Muscle layer of colon (tissue), 2 donors: ENCODE measurements around the gene TMUB2.

ENCODE experiments used
- H3K27ac ChIP-seq: one replicate; pipeline ENCODE4 v1.7.0; 2013; ENCODE audit warnings: low read depth, mild to moderate bottlenecking, low read length, moderate library complexity
- H3K27me3 ChIP-seq, 2 donors: one replicate each; pipeline ENCODE4 v1.7.0; 2013; ENCODE audit warnings: low read length in 2 of 2, mild to moderate bottlenecking in 2 of 2; ENCODE audit not compliant: insufficient read depth in 2 of 2, control insufficient read depth in 1 of 2
- H3K36me3 ChIP-seq: one replicate; pipeline ENCODE4 v1.7.0; 2013; ENCODE audit warnings: mild to moderate bottlenecking, low read length; ENCODE audit not compliant: insufficient read depth
- H3K4me1 ChIP-seq: one replicate; pipeline ENCODE4 v1.7.0; 2013; ENCODE audit warnings: mild to moderate bottlenecking, low read length; ENCODE audit not compliant: insufficient read depth
- H3K4me3 ChIP-seq, 2 donors: one replicate each; pipeline ENCODE4 v1.7.0; 2013; ENCODE audit warnings: low read length in 2 of 2, low read depth in 1 of 2, mild to moderate bottlenecking in 1 of 2, moderate library complexity in 1 of 2
- H3K9ac ChIP-seq: one replicate; pipeline ENCODE4 v1.7.0; 2013; ENCODE audit warnings: low read length
- H3K9me3 ChIP-seq: one replicate; pipeline ENCODE4 v1.7.0; 2013; ENCODE audit warnings: mild to moderate bottlenecking, low read length
- donor health status: abdominal sarcoma.
- donor health status: Adenocarcinoma of cecum.

Gene TMUB2

GRCh38 chr17:44216694-44217093 lies 29.9 kb downstream of the TMUB2 start:
- Histone ChIP-seq H3K27ac (no peak overlapping the region), H3K36me3 (peaks cover 47% of the 10 kb centered on the region), H3K4me3 (no peak overlapping the region), H3K4me1 (peaks cover 20% of the 10 kb centered on the region), H3K27me3 (no peaks in the 10 kb centered on the region), H3K9ac (no peak overlapping the region), H3K9me3 (no peaks in the 10 kb centered on the region)

GRCh38 chr17:44217738-44218343 lies 31.1 kb downstream of the TMUB2 start:
- Histone ChIP-seq H3K36me3 (peaks cover 44% of the 10 kb centered on the region), H3K4me3 (peak overlapping the region; percentile 44 to 46), H3K4me1 (peaks cover 23% of the 10 kb centered on the region), H3K27ac (peak overlapping the region; percentile 21), H3K9me3 (no peaks in the 10 kb centered on the region), H3K9ac (no peak overlapping the region), H3K27me3 (no peaks in the 10 kb centered on the region)

GRCh38 chr17:44218344-44219107 lies 31.8 kb downstream of the TMUB2 start:
- no peaks in the 10 kb centered on the region for H3K9me3 ChIP-seq
- H3K27me3 ChIP-seq, result no peaks in the 10 kb centered on the region
- H3K27ac ChIP-seq, result peak overlapping the region; percentile 21
- peak overlapping the region; percentile 44 to 46 for H3K4me3 ChIP-seq
- peaks cover 42% of the 10 kb centered on the region for H3K36me3 ChIP-seq
- no peak overlapping the region for H3K9ac ChIP-seq
- H3K4me1 ChIP-seq, result peaks cover 29% of the 10 kb centered on the region

GRCh38 chr17:44219108-44219615 lies 32.4 kb downstream of the TMUB2 start:
- Histone ChIP-seq H3K4me3 (peak overlapping the region in 1 of 2 donors; percentile 54), H3K36me3 (peaks cover 36% of the 10 kb centered on the region), H3K4me1 (peaks cover 36% of the 10 kb centered on the region), H3K9me3 (no peaks in the 10 kb centered on the region), H3K27ac (peak overlapping the region; percentile 66), H3K9ac (no peak overlapping the region), H3K27me3 (no peaks in the 10 kb centered on the region)

DNA sequence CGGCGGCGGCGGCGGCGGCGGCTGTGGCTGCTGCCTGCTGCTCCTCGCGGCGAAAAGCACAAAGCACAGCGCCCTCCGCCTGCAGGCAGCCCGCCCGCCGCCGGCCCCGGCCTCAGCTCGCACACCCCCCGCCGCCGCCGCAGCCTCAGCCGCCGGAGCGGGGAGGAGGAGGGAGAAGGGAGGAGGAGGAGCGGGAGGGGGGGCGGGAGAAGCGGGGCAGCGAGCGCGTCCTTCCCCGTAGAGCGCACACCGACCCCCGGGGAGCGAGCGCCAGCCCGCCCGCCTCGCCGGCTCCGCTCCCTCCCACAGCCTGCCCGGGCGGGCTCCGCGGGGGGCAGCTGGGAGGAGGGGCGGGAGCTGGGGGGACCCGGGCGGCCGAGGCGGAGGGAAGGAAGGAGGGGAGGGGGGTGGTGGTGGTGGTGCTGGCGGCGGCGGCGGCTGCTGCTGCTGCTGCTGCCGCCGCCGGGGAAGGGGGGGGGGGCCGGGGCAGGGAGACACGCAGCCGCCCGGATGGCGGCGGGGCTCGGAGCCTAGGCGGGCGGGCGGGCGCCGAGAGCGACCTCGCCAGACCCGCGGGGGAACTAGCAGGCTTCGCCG lies 32.9 kb downstream of the TMUB2 start, which contains the start of gene UBTF:
UBTF (minus strand) TSS at position 60 of the 597 bp plus-strand sequence. CDS start 1,446 bp downstream, outside the sequence.
- Histone ChIP-seq H3K9me3 (no peaks in the 10 kb centered on the region), H3K27ac (peak within 1 kb of the TSS; percentile 99), H3K27me3 (no peaks in the 10 kb centered on the region), H3K4me3 (peak within 1 kb of the TSS; percentile 86 to 92), H3K9ac (peak within 1 kb of the TSS; percentile 54), H3K36me3 (peaks cover 31% of the 10 kb centered on the region), H3K4me1 (peaks cover 36% of the 10 kb centered on the region)

DNA sequence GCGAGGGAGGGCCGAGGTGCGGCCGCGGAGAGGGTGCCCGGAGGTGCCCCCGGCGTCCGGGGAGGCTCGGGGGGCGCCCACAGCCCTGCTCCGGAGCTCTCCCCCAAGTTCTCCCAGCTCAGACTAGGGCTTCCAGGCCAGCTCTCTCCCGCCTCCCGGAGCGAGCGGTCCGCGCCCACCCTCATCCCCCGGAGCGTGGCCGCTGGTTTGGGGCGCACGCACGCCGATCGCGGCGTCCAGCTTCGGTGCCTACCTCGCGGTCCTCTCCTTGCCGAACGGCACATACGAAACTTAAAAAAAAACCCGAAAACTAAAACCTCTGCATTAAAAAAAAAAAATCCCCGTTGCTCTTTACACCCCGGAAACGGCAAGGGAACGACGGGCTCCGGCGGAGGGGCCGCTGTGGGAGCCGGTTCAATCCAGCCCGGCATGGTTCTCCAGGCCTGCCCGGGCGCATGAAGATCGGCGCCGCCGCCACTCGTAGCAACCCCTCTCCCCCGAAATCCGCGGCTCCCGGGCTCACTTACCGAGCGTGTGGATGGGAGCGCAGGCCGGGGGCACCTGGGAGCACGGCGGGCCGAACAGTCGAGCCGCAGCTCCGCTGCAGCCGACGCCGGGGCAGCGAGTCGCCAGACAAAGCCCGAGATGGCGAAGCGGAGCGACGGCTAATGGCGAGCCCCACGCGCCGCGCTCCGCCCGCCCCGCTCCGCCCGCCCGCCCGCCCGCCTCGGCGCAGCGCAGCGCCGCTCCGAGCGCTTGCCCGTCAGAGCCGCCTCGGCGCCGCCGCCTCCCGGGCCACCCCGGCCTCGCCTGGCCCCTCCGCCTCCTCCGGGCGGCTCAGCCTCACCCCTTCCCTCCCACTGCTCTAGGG lies 33.7 kb downstream of the TMUB2 start:
- H3K36me3 ChIP-seq, result peaks cover 23% of the 10 kb centered on the region
- H3K4me1 ChIP-seq, result peaks cover 36% of the 10 kb centered on the region
- H3K9ac ChIP-seq, result peak overlapping the region; percentile 54
- no peaks in the 10 kb centered on the region for H3K9me3 ChIP-seq
- peak overlapping the region; percentile 99 for H3K27ac ChIP-seq
- H3K27me3 ChIP-seq, result no peaks in the 10 kb centered on the region
- peak overlapping the region; percentile 86 to 92 for H3K4me3 ChIP-seq

DNA sequence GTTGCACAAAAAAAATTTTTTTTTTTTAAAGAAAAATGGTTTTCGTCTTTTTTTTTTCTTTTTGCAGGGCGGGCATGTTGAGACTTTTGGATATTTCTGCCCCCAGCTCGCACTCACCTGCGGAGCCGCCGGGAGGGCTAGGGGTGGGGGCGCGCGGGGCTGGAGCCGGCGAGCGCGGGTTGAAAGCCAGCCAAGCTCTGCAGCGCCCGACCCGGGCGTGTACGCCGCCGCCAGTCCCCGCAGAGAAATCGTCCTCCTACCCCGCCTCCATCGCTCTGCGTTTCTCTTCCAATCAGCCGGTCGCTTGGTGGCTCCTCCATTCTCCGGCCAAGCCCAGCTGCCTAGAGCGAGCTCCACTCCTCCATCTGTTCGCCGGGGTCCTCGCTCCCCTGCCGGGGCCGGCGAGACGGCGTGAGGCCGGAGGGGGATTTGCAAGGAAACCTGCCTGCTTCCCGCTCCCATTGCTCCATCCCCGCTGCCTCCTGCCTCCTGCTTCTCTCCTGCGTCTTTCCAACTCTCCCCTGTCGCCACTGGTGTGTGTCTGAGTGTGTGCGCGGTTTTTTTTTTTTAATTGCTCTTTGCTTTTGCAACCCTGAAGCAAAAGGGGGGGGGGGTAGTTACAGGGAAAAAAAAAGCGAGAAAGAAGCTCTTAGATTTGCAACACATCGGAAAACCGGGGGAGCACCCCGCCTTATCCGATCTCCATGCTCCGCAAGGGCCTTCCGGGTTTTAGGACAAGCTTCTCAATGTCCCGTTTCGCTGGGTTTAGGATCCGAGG lies 34.5 kb downstream of the TMUB2 start:
- H3K27me3 ChIP-seq, result no peaks in the 10 kb centered on the region
- H3K27ac ChIP-seq, result peak overlapping the region; percentile 84

DNA sequence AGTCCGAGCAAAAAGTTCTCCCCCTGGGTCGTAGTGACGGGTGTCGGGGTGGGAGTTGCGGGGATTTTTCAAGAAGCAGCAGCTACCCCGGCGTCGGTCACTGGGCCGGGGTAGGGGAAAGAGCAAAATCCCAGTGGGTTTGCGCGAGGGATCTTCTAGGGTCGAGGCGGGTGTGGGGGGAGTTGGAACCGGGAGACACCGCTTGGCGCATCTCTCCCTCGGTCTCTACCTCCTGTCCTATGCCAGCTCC lies 35.0 kb downstream of the TMUB2 start:
- Histone ChIP-seq H3K9me3 (no peaks in the 10 kb centered on the region), H3K36me3 (peaks cover 10% of the 10 kb centered on the region), H3K27ac (peak overlapping the region; percentile 84), H3K4me3 (peak overlapping the region; percentile 40 to 82), H3K9ac (peak overlapping the region; percentile 32), H3K27me3 (no peaks in the 10 kb centered on the region), H3K4me1 (peaks cover 30% of the 10 kb centered on the region)

More for the DNA sequence above, 34.5 kb downstream of the TMUB2 start:
- Histone ChIP-seq H3K36me3 (peaks cover 15% of the 10 kb centered on the region), H3K4me1 (peaks cover 35% of the 10 kb centered on the region), H3K4me3 (peak overlapping the region; percentile 40 to 82), H3K9ac (peak overlapping the region; percentile 32), H3K9me3 (no peaks in the 10 kb centered on the region)

GRCh38 chr17:44222112-44222869 lies 35.5 kb downstream of the TMUB2 start:
- Histone ChIP-seq H3K36me3 (peaks cover 5% of the 10 kb centered on the region), H3K27ac (peak overlapping the region; percentile 84), H3K27me3 (no peaks in the 10 kb centered on the region), H3K9ac (peak overlapping the region; percentile 32), H3K9me3 (no peaks in the 10 kb centered on the region), H3K4me1 (peaks cover 25% of the 10 kb centered on the region), H3K4me3 (peak overlapping the region; percentile 40 to 82)

DNA sequence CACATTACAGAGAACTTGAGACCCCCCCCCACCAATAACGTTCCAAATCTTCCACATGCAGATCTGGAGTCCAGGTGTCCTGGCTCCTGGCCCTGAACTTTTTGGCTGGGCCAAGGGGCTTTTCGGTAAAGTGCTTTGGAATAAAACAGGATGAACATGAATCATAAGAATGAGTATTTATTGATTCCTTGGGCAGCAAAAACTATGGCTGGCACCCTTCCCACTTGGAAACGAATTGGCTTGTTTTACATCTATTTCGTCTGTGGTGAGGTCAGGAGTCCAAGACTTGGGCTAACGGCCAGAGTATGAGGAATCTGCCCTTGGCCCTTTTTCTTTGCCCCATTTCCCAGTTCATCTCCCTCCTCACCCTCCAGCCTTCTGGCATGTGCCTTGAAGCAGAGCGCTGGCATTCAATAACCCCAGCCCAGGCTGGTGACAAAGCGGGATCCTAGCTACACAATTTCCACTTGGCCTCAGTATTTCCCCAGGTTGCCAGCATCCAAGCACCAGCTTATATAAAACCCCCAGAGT lies 36.8 kb downstream of the TMUB2 start:
- no peak overlapping the region for H3K4me3 ChIP-seq
- H3K27ac ChIP-seq, result peak overlapping the region; percentile 22
- no peaks in the 10 kb centered on the region for H3K36me3 ChIP-seq
- no peaks in the 10 kb centered on the region for H3K27me3 ChIP-seq
- no peaks in the 10 kb centered on the region for H3K9me3 ChIP-seq
- H3K9ac ChIP-seq, result peak overlapping the region; percentile 32
- H3K4me1 ChIP-seq, result peaks cover 16% of the 10 kb centered on the region
